ENCODE results near the gene ZNF100. TPM values are rescaled to one million over a fixed set of nuclear protein-coding genes. Genes with fewer than 3 reads are reported as not detected.
"Not testable (repeated sequence)": the region's sequence is repeated elsewhere in the genome, so short reads cannot be mapped to it uniquely, and the experiment has no call there.

Gene ZNF100
- total RNA-seq, 1 donor, result 5.2 TPM

DNA sequence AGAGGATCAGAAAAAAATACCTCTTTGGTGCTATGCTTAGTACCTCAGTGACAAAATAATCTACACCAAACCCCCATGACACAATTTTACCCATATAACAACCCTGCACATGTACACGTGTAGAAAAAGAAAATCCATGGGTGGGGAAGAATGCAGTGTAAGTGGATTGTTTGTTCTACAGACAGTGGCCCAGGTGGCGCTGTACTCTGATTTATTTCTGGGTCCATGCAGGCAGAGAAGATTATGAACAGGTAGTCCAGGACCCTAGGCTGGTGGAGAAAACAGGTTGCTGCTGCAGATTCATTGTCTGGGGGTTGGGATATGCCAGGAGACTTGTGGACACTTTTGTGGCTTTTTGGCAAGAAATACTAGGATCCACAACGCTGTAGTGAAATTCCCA, 9.1 kb downstream of the ZNF100 start:
- TF ChIP-seq, protein P1, sequence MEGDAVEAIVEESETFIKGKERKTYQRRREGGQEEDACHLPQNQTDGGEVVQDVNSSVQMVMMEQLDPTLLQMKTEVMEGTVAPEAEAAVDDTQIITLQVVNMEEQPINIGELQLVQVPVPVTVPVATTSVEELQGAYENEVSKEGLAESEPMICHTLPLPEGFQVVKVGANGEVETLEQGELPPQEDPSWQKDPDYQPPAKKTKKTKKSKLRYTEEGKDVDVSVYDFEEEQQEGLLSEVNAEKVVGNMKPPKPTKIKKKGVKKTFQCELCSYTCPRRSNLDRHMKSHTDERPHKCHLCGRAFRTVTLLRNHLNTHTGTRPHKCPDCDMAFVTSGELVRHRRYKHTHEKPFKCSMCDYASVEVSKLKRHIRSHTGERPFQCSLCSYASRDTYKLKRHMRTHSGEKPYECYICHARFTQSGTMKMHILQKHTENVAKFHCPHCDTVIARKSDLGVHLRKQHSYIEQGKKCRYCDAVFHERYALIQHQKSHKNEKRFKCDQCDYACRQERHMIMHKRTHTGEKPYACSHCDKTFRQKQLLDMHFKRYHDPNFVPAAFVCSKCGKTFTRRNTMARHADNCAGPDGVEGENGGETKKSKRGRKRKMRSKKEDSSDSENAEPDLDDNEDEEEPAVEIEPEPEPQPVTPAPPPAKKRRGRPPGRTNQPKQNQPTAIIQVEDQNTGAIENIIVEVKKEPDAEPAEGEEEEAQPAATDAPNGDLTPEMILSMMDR (IDR thresholded peaks at IDR 0.05; ENCODE audit: insufficient read depth, low read length), result no peak
- H3K4me3 ChIP-seq (ENCODE audit: low read depth, low read length), result no peak overlapping the region
- DNase-seq (ENCODE audit: low read depth), result no peak

DNA sequence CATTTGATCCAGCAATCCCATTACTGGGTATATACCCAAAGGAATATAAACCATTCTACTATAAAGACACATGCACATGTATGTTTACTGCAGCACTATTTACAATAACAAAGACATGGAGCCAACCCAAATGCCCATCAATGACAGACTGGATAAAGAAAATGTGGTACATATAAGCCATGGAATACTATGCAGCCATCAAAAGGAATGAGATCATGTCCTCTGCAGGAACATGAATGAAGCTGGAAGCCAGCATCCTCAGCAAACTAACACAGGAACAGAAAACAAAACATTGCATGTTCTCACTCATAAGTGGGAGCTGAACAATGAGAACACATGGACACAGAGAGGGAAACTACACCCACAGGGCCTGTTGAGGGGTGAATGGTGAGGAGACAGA, 11.8 kb downstream of the ZNF100 start:
- DNase-seq (ENCODE audit: low read depth); H3K4me3 ChIP-seq (ENCODE audit: low read depth, low read length): not testable (repeated sequence)

DNA sequence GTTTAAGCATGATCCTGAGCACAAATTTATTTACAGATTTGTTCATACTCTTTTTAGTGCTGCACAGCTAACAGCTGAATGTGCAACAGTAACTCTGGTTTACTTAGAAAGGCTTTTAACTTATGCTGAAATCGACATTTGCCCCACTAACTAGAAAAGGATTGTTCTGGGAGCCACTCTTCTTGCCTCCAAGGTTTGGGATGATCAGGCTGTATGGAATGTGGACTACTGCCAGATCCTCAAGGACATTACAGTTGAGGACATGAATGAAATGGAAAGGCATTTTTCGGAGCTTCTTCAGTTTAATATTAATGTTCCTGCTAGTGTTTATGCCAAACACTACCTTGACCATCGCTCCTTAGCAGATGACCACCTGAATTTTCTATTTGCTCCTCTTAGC, 16.0 kb downstream of the ZNF100 start:
- DNase-seq (ENCODE audit: low read depth), result peak; percentile 5
- TF ChIP-seq, protein P1 (IDR thresholded peaks at IDR 0.05; ENCODE audit: insufficient read depth, low read length), result no peak

DNA sequence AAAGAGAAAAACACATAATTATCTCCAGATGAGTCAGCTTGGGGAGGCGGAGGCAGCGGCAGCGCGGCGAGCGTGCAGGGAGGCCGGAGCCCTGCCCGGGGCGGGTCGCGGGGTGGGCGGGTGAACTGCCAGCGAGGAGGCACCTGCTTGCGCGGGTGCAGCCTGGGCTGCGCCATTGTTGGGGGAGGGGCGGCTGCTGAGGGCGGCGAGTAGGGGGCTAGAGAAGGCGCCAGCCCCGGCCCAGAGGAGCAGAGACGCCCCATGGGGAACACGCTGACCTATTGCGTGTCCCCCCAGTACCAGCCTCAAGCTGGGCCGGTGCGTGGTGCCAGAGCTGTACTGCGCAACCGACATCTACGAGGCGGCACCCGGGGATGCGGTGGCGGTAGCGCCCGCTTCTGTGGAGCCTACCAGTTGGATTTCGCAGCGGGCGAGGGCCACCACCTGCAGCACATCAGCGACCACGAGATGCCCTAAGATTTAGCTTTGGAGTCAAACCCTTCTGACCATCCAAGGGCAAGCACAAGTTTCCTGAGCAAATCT, 16.7 kb downstream of the ZNF100 start:
- H3K4me3 ChIP-seq (ENCODE audit: low read depth, low read length), result no peak overlapping the region
- TF ChIP-seq, protein P1 (IDR thresholded peaks at IDR 0.05; ENCODE audit: insufficient read depth, low read length), result no peak
- DNase-seq (ENCODE audit: low read depth), result no peak

More for the DNA sequence above, 16.0 kb downstream of the ZNF100 start:
- H3K4me3 ChIP-seq (ENCODE audit: low read depth, low read length), result no peak overlapping the region

DNA sequence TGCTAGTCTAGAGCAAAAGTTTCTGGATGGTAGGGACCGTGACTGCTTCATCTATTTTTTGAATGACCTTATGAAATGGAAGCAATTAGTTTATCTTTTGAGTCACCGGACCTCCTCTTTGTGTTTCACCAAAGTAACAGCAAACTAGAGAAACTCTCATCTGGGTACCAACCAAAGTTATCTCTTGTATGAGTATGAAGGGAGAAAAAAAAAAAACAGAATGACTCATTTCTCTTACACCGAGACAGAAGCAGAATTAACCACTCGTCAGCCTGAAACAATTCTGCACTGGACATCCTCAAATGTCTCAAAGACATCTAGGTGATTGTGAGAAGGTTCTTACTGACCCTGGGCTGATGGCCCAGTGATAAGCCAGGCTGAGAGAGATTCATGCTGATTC, 18.3 kb downstream of the ZNF100 start:
- DNase-seq (ENCODE audit: low read depth), result peak; percentile 25
- TF ChIP-seq, protein P1 (IDR thresholded peaks at IDR 0.05; ENCODE audit: insufficient read depth, low read length), result no peak

DNA sequence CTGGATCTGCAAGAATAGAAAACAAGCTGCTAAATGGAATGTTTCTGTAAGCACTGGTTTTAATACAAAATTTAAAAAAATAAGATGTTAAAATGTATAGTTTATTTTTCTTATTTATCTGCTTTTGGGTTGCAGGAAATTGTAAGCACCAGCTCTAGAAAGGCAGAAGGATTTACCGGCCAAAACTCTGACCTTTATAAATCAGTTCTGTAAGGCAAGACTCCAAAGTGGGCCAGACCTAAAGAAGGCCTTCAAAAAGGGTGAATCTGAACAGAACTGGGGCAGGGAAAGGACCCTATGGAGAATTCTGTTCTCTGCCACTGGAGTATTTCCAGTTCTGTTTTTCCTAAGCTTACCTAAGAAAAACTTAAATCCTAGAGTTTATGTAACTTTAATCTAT, 19.3 kb downstream of the ZNF100 start:
- DNase-seq (ENCODE audit: low read depth), result no peak
- H3K4me3 ChIP-seq (ENCODE audit: low read depth, low read length), result no peak overlapping the region
- TF ChIP-seq, protein P1 (IDR thresholded peaks at IDR 0.05; ENCODE audit: insufficient read depth, low read length), result no peak

More for the DNA sequence above, 18.3 kb downstream of the ZNF100 start:
- no peak overlapping the region for H3K4me3 ChIP-seq (ENCODE audit: low read depth, low read length)

DNA sequence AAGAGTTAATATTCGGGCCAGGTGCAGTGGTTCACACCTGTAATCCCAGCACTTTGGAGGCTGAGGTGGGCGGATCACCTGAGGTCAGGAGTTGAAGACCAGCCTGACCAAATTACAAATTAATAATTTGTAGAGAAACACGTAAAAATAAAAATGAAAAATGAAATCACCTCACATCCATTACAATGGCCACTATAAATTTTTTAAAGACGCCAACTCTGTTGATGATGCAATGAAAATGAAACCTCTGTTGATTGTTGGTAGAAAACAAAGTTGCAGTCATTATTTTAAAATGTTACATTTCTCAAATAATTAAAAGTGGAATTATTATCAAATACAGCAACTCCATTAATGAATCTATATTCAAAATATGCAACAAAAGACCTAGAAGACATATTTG, 26.8 kb downstream of the ZNF100 start:
- TF ChIP-seq, protein P1 (IDR thresholded peaks at IDR 0.05; ENCODE audit: insufficient read depth, low read length), result no peak
- no peak overlapping the region for H3K4me3 ChIP-seq (ENCODE audit: low read depth, low read length)
- DNase-seq (ENCODE audit: low read depth), result no peak

DNA sequence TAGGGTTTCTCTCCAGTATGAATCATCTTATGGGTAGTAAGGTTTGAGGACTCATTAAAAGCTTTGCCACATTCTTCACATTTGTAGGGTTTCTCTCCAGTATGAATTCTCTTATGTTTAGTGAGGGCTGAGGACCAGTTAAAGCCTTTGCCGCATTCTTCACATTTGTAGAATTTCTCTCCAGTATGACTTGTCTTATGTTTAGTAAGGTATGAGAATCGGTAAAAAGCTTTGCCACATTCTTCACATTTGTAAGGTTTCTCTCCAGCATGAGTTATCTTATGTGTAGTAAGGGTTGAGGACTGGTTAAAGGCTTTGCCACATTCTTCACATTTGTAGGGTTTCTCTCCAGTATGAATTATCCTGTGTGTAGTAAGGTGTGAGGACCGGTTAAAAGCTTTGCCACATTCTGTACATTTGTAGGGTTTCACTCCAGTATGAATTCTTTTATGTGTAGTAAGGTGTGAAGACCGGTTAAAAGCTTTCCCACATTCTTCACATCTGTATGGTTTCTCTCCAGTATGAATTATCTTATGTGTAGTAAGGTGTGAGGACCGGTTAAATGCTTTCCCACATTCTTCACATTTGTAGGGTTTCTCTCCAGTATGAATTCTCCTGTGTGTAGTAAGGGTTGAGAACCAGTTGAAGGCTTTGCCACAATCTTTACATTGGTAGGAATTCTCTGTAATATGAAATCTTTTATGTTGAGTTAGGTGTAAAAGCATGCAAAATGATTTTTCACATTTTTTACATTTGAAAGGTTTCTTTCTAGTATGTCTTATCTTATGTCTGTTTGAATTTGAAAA, 40.2 kb downstream of the ZNF100 start:
- not testable (repeated sequence) for H3K4me3 ChIP-seq (ENCODE audit: low read depth, low read length); DNase-seq (ENCODE audit: low read depth)

Data from fibroblast of the aortic adventitia (primary cell).